SU-DHL-6 (cell line): ENCODE data around the gene MX2.

Experiments
- EZH2phosphoT487 ChIP-seq: fragments of 200-600 bp; sonication (generic), shearing (Covaris generic); conservative IDR thresholded peaks from 2 replicates; pipeline ENCODE4 v1.6.1; 2018; ENCODE audit warnings: mild to moderate bottlenecking, antibody characterized with exemption, low read length, moderate library complexity, mixed read lengths
- TF ChIP-seq, protein P1 (sequence below): fragments of 200-600 bp; sonication (generic); IDR thresholded peaks from one replicate; pipeline ENCODE4 v1.5.1; 2017; ENCODE audit warnings: antibody characterized with exemption, mild to moderate bottlenecking, low read length, moderate library complexity; ENCODE audit not compliant: insufficient read depth, poor library complexity, severe bottlenecking

DNA sequence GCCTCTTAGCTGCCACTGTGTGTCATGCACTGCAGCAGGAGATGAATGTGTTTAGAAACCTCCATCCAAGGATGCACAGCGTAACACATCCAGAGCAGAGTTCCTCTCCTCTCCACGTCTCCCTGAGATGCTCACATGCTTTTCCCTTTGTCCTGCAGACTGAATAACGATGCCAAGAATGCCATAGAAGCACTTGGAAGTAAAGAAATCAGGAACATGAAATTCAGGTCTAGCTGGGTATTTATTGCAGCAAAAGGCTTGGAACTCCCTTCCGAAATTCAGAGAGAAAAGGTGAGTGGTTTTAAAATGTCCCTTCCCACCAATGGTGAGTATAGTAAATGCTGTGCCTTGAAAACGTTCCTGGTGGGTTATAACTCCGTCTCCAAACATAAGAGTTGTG, 13.4 kb upstream of the MX2 start:
- TF ChIP-seq, protein P1, sequence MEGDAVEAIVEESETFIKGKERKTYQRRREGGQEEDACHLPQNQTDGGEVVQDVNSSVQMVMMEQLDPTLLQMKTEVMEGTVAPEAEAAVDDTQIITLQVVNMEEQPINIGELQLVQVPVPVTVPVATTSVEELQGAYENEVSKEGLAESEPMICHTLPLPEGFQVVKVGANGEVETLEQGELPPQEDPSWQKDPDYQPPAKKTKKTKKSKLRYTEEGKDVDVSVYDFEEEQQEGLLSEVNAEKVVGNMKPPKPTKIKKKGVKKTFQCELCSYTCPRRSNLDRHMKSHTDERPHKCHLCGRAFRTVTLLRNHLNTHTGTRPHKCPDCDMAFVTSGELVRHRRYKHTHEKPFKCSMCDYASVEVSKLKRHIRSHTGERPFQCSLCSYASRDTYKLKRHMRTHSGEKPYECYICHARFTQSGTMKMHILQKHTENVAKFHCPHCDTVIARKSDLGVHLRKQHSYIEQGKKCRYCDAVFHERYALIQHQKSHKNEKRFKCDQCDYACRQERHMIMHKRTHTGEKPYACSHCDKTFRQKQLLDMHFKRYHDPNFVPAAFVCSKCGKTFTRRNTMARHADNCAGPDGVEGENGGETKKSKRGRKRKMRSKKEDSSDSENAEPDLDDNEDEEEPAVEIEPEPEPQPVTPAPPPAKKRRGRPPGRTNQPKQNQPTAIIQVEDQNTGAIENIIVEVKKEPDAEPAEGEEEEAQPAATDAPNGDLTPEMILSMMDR: no peak
- no peak for TF ChIP-seq EZH2phosphoT487
